Upper lobe of left lung (tissue), 6 donors: ENCODE results near the gene ASTN2. TPM values are rescaled to one million over a fixed set of nuclear protein-coding genes. Genes with fewer than 3 reads are reported as not detected.

Experiments used
- ATAC-seq, 2 donors: fragments of 200-7000 bp; cut with Tn5 transposase; one replicate each; pipeline ENCODE4 v1.9.1; 2022; ENCODE audit warnings: mild to moderate bottlenecking in 2 of 2, moderate library complexity in 2 of 2; ENCODE audit not compliant: low FRiP score in 2 of 2
- DNase-seq, 2 donors: peaks; one replicate each; pipeline ENCODE4 v3.0.0-alpha.2; 2019 to 2020
- H3K27ac ChIP-seq, 4 donors: fragments of 200-600 bp; sonication (generic); one replicate each; pipeline ENCODE4 v1.5.1; 2016 to 2019
- H3K27me3 ChIP-seq, 4 donors: fragments of 200-600 bp; sonication (generic); one replicate each; pipeline ENCODE4 v1.5.1; 2017 to 2019
- H3K36me3 ChIP-seq, 4 donors: fragments of 200-600 bp; sonication (generic); one replicate each; pipeline ENCODE4 v1.5.1; 2016 to 2019
- H3K4me1 ChIP-seq, 4 donors: fragments of 200-600 bp; sonication (generic); one replicate each; pipeline ENCODE4 v1.5.1; 2018 to 2019
- H3K4me3 ChIP-seq, 4 donors: fragments of 200-600 bp; sonication (generic); one replicate each; pipeline ENCODE4 v1.5.1; 2017 to 2019; ENCODE audit warnings: mild to moderate bottlenecking in 2 of 4, moderate library complexity in 1 of 4
- H3K9me3 ChIP-seq, 4 donors: fragments of 200-600 bp; sonication (generic); one replicate each; pipeline ENCODE4 v1.5.1; 2018 to 2019
- EP300 ChIP-seq, 4 donors: sonication (generic); formaldehyde crosslinking; IDR thresholded peaks; one replicate each; pipeline ENCODE4 v1.5.1; 2017; ENCODE audit warnings: antibody characterized with exemption in 4 of 4, control low read depth in 2 of 4
- POLR2A ChIP-seq, 4 donors: fragments of 450-650 bp; IDR thresholded peaks; one replicate each; pipeline ENCODE4 v1.5.1; 2016 to 2017; ENCODE audit warnings: antibody characterized with exemption in 4 of 4, mild to moderate bottlenecking in 2 of 4
- POLR2AphosphoS5 ChIP-seq, 2 donors: sonication (generic); formaldehyde crosslinking; IDR thresholded peaks; one replicate each; pipeline ENCODE4 v1.5.1; 2017; ENCODE audit warnings: antibody characterized with exemption in 2 of 2
- WGBS, 2 donors: methylation state at CpG; one replicate each; pipeline ENCODE4 v1.1.5; 2017 to 2018; 5-methylcytosine and 5-hydroxymethylcytosine counted together
- total RNA-seq, 6 donors: library from RNA; depleted of rRNA in 4 of 6; stranded (reverse); fragments of >200 nt in 4 of 6; gene quantifications; one replicate each; pipeline versions ENCODE4 v1.1.0 to v1.2.1, GENCODE V29; 2016 to 2021
- TF ChIP-seq, protein P1 (sequence below), 6 experiments: fragments of 450-650 bp in 4 of 6; fragments of 200-600 bp in 2 of 6; sonication (generic) in 2 of 6; IDR thresholded peaks; one replicate each; pipeline ENCODE4 v1.5.1; 2016 to 2019; ENCODE audit warnings: antibody characterized with exemption in 6 of 6
- donor health status: DM: no; HTN: no; CAD: no; lungs with moderate emphysema.
- donor health status: DM: no; HTN: yes; CAD: no; lungs with severe emphysema.

ASTN2 gene
- total RNA-seq, 6 donors from 2014 or later: 2.0 to 7.5 (median 3.4) TPM

DNA sequence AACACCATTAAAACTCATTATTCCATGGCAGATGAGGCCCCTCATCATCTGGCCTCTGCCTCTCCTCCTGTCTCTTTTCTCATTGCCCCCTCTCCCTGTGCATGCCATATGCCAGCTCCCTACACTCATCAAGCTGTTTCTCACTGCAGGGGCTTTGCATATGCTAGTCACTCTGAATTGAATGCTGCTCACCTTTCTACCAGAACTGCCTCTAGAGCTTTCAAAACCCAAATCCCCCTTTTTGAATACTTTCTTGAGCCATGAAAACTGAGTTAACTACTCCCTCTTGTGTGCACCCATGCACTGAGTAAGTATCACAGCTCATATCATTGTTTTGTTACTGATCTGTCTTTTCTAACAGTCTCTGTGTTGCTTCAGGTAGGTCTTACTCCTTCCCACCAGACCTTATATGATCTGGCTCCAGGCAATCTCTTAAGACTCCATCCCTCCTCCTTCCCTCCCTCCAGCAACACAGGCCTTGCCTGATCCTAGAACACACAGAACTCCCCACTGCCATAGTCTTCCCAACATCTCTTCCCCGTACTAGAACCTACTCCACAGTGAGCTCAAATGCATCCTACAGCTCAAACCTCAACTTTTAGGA is 60.5 kb downstream of the ASTN2 start:
- 74 to 75% methylated on average over 1 of the region's 1 CpG for WGBS, 2 donors
- TF ChIP-seq EP300 (IDR thresholded peaks at IDR 0.05) (no peak), POLR2AphosphoS5 (IDR thresholded peaks at IDR 0.05) (no peak), POLR2A (IDR thresholded peaks at IDR 0.05) (no peak)
- TF ChIP-seq, protein P1, sequence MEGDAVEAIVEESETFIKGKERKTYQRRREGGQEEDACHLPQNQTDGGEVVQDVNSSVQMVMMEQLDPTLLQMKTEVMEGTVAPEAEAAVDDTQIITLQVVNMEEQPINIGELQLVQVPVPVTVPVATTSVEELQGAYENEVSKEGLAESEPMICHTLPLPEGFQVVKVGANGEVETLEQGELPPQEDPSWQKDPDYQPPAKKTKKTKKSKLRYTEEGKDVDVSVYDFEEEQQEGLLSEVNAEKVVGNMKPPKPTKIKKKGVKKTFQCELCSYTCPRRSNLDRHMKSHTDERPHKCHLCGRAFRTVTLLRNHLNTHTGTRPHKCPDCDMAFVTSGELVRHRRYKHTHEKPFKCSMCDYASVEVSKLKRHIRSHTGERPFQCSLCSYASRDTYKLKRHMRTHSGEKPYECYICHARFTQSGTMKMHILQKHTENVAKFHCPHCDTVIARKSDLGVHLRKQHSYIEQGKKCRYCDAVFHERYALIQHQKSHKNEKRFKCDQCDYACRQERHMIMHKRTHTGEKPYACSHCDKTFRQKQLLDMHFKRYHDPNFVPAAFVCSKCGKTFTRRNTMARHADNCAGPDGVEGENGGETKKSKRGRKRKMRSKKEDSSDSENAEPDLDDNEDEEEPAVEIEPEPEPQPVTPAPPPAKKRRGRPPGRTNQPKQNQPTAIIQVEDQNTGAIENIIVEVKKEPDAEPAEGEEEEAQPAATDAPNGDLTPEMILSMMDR (IDR thresholded peaks at IDR 0.05): no peak

DNA sequence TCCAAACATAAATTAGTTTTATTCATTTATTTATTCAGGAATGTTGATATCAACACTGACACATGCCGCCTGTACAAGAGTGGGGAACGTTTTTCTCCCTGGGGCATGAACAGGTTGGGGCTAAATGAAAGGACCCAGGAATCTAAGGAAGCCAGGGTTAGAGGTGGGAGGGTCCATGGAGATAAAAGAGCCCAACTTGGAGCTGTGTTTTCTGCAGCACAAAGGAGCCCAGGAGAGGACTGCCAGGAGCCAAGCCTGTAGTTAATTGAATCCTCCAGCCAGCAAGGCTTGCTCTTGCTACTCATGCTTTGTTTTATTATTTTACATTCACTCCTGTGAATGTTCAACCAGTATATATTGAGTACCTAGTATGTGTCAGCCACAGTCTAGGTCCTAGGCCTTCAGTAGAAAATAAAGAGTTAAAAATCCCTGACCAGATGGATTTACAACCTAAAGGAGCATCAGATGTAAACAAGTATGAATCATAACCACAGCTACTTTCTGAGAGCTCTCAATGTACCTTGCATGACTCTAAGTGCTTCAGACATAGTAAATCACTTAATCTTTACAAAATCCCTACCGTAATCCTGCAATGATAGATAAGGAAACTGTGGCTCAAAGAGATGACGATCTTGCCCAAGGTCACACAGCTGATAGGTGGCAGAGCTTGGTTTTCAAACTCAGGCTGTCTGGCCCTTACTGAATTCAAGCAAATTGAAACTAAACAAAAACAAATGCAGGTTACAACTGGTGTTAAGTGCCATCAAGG is 69.8 kb downstream of the ASTN2 start:
- H3K36me3 ChIP-seq: no peaks in the 10 kb centered on the region
- WGBS, 2 donors: 49 to 51% methylated on average over 4 of the region's 4 CpGs
- DNase-seq: no peak
- no peak overlapping the region for H3K4me3 ChIP-seq
- no peak overlapping the region for H3K27ac ChIP-seq
- ATAC-seq: no peak
- no peak for TF ChIP-seq POLR2AphosphoS5 (IDR thresholded peaks at IDR 0.05)
- TF ChIP-seq EP300 (IDR thresholded peaks at IDR 0.05): no peak
- TF ChIP-seq, protein P1 (IDR thresholded peaks at IDR 0.05): no peak
- no peak for TF ChIP-seq POLR2A (IDR thresholded peaks at IDR 0.05)
- H3K9me3 ChIP-seq: no peaks in the 10 kb centered on the region
- no peaks in the 10 kb centered on the region for H3K4me1 ChIP-seq
- no peaks in the 10 kb centered on the region for H3K27me3 ChIP-seq

More for the DNA sequence above, 60.5 kb downstream of the ASTN2 start:
- DNase-seq (no peak), ATAC-seq (no peak)
- Histone ChIP-seq H3K4me3 (no peak overlapping the region), H3K36me3 (no peaks in the 10 kb centered on the region), H3K4me1 (no peaks in the 10 kb centered on the region), H3K27me3 (no peaks in the 10 kb centered on the region), H3K9me3 (no peaks in the 10 kb centered on the region), H3K27ac (no peak overlapping the region)

DNA sequence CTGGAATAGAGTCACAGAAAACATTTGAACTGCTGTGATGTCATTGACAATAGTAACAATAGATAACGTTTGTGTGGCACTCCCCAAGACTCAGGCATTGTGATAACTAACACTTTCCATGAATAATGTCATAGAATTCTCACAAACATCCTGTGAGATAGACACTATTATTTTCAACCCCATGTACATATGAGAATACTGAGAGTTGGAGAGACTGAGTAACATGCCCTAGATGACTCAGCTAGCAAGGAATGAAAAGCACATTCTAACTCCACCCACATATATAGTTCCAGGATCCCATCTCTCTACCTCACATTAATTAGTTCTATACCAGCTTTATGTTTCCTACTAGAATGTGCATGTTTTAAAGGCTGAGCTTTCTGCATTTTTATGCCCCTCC is 71.4 kb downstream of the ASTN2 start:
- H3K4me3 ChIP-seq: no peak overlapping the region
- H3K36me3 ChIP-seq: no peaks in the 10 kb centered on the region
- H3K4me1 ChIP-seq: no peaks in the 10 kb centered on the region
- no peak for TF ChIP-seq EP300 (IDR thresholded peaks at IDR 0.05)
- TF ChIP-seq, protein P1 (IDR thresholded peaks at IDR 0.05): no peak
- no peak for TF ChIP-seq POLR2A (IDR thresholded peaks at IDR 0.05)
- no peak for TF ChIP-seq POLR2AphosphoS5 (IDR thresholded peaks at IDR 0.05)
- H3K27ac ChIP-seq: no peak overlapping the region
- H3K9me3 ChIP-seq: no peaks in the 10 kb centered on the region
- no peaks in the 10 kb centered on the region for H3K27me3 ChIP-seq
- 45 to 48% methylated on average over 1 of the region's 1 CpG for WGBS, 2 donors
- ATAC-seq: no peak
- no peak for DNase-seq

DNA sequence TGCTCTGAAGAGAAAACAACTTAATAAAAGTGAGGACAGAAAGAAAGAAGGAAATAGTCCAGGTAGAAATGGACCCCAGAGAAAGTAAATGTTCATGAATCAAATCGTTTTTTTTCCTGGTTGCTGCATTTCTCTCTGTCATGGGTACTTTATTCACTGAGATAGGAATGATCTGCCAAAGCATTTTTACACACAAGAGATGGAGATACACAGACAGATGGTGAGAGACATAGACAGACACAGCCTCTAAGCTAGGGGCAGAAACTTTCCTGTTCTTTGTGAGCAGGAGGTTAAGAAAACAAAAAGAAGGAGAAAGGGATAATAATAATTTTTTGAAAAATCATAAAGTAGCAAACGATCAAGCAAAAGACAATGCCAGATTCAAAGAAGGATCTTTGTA is 73.7 kb downstream of the ASTN2 start:
- WGBS, 2 donors: 57 to 67% methylated on average over 2 of the region's 2 CpGs
- Histone ChIP-seq H3K27ac (no peak overlapping the region), H3K9me3 (no peaks in the 10 kb centered on the region), H3K36me3 (no peaks in the 10 kb centered on the region), H3K4me3 (no peak overlapping the region), H3K27me3 (no peaks in the 10 kb centered on the region), H3K4me1 (no peaks in the 10 kb centered on the region)
- ATAC-seq (no peak), DNase-seq (no peak)
- TF ChIP-seq POLR2A (IDR thresholded peaks at IDR 0.05) (no peak), POLR2AphosphoS5 (IDR thresholded peaks at IDR 0.05) (no peak), EP300 (IDR thresholded peaks at IDR 0.05) (no peak)
- TF ChIP-seq, protein P1 (IDR thresholded peaks at IDR 0.05): no peak
